Tibial nerve (tissue), 4 donors: Measurements from ENCODE around the gene NUDC. TPM values are rescaled to one million over a fixed set of nuclear protein-coding genes. Genes with fewer than 3 reads are reported as not detected.

Experiments used
- DNase-seq, 2 donors: peaks; one replicate each; pipeline ENCODE4 v3.0.0-alpha.2; 2019; ENCODE audit warnings: low spot score in 2 of 2
- H3K27ac ChIP-seq, 4 donors: fragments of 200-600 bp; sonication (generic) in 3 of 4; one replicate each; pipeline ENCODE4 v1.5.1; 2017 to 2019; ENCODE audit warnings: mild to moderate bottlenecking in 1 of 4
- H3K27me3 ChIP-seq, 2 donors: fragments of 200-600 bp; sonication (generic) in 1 of 2; one replicate each; pipeline versions ENCODE4 v1.5.1 to v1.6.0; 2017 to 2019
- H3K36me3 ChIP-seq, 3 donors: fragments of 200-600 bp; sonication (generic); one replicate each; pipeline ENCODE4 v1.5.1; 2018 to 2019
- H3K4me1 ChIP-seq, 4 donors: fragments of 200-600 bp; sonication (generic) in 3 of 4; one replicate each; pipeline ENCODE4 v1.5.1; 2017 to 2019
- H3K4me3 ChIP-seq, 4 donors: fragments of 200-600 bp; sonication (generic) in 3 of 4; one replicate each; pipeline ENCODE4 v1.5.1; 2017 to 2019; ENCODE audit warnings: mild to moderate bottlenecking in 1 of 4, moderate library complexity in 1 of 4
- H3K9me3 ChIP-seq, 4 donors: fragments of 200-600 bp; sonication (generic) in 3 of 4; one replicate each; pipeline ENCODE4 v1.5.1; 2017 to 2019
- EP300 ChIP-seq, 2 donors: sonication (generic); formaldehyde crosslinking; IDR thresholded peaks; one replicate each; pipeline ENCODE4 v1.6.1; 2017; ENCODE audit warnings: antibody characterized with exemption in 2 of 2, mild to moderate bottlenecking in 1 of 2
- POLR2A ChIP-seq, 2 donors: fragments of 450-650 bp; IDR thresholded peaks; one replicate each; pipeline ENCODE4 v1.6.1; 2017; ENCODE audit warnings: antibody characterized with exemption in 2 of 2, mild to moderate bottlenecking in 2 of 2, moderate library complexity in 2 of 2
- WGBS, 2 donors: methylation state at CpG; one replicate each; pipeline ENCODE4 v1.1.5; 2018; 5-methylcytosine and 5-hydroxymethylcytosine counted together
- total RNA-seq, 4 donors: library from RNA; depleted of rRNA; stranded (reverse); fragments of >200 nt; gene quantifications; one replicate each; pipeline ENCODE4 v1.1.0, GENCODE V29; 2016
- TF ChIP-seq, protein P1 (sequence below), 5 experiments: fragments of 200-600 bp in 3 of 5; fragments of 450-650 bp in 2 of 5; sonication (generic) in 3 of 5; IDR thresholded peaks; one replicate each; pipeline ENCODE4 v1.5.1; 2016 to 2019; ENCODE audit warnings: antibody characterized with exemption in 5 of 5, mild to moderate bottlenecking in 3 of 5, moderate library complexity in 2 of 5

NUDC gene
- total RNA-seq, 4 donors from 2014 or later = 47.9 to 60.9 (median 57.0) TPM

DNA sequence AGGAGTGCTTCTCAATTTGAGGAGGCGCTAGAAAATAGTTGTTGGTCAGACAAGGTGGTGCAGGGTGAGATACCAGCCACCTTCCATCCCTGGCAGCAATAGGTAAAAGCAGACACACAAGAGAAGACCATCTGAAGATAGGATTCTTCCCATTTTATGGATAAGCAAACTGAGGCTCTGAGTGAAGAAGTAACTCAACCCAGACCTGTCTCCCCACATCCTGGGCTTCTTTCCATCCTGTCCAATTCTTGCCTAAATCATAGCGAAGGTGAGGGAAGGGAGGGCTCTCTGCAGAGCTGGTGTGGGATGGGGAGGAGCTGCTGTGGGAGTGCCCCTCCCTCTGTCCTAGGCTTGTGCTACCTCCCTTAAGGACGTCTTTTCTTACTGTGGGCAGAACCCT lies 50.0 kb downstream of the NUDC start:
- no peak for DNase-seq
- H3K27me3 ChIP-seq = peaks cover 0 to 10% of the 10 kb centered on the region in 2 donors
- H3K27ac ChIP-seq = no peak overlapping the region
- 70 to 77% methylated on average over 3 of the region's 3 CpGs for WGBS, 2 donors
- no peaks in the 10 kb centered on the region for H3K9me3 ChIP-seq
- H3K36me3 ChIP-seq = no peaks in the 10 kb centered on the region
- no peak for TF ChIP-seq EP300 (IDR thresholded peaks at IDR 0.05)
- H3K4me3 ChIP-seq = no peak overlapping the region
- no peaks in the 10 kb centered on the region for H3K4me1 ChIP-seq

DNA sequence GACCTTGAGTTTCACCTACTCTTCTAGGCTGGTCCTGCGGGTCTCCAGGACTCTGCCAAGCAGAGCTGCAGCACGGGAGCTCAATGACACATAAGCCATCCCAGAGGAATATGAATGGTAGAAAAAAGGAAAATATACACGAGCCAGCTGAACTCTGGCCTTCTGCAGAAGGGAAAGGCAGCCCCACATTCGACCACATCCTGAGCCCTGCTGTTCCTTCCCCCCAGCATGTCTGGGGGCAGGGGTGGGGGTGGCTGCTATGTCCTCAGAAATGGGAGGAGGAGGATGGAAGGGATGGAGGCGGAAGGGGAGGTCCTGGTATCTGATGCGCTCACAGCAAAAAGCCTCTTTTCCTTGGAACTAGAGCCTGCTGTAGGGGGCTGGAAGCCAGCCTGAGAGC lies 50.8 kb downstream of the NUDC start:
- no peaks in the 10 kb centered on the region for H3K36me3 ChIP-seq
- no peak overlapping the region for H3K27ac ChIP-seq
- no peak overlapping the region for H3K4me3 ChIP-seq
- DNase-seq = no peak
- TF ChIP-seq, protein P1, sequence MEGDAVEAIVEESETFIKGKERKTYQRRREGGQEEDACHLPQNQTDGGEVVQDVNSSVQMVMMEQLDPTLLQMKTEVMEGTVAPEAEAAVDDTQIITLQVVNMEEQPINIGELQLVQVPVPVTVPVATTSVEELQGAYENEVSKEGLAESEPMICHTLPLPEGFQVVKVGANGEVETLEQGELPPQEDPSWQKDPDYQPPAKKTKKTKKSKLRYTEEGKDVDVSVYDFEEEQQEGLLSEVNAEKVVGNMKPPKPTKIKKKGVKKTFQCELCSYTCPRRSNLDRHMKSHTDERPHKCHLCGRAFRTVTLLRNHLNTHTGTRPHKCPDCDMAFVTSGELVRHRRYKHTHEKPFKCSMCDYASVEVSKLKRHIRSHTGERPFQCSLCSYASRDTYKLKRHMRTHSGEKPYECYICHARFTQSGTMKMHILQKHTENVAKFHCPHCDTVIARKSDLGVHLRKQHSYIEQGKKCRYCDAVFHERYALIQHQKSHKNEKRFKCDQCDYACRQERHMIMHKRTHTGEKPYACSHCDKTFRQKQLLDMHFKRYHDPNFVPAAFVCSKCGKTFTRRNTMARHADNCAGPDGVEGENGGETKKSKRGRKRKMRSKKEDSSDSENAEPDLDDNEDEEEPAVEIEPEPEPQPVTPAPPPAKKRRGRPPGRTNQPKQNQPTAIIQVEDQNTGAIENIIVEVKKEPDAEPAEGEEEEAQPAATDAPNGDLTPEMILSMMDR (IDR thresholded peaks at IDR 0.05) = no peak
- TF ChIP-seq POLR2A (IDR thresholded peaks at IDR 0.05) (no peak), EP300 (IDR thresholded peaks at IDR 0.05) (no peak)
- no peaks in the 10 kb centered on the region for H3K4me1 ChIP-seq
- H3K27me3 ChIP-seq = peaks cover 0 to 6% of the 10 kb centered on the region in 2 donors
- WGBS, 2 donors = 31 to 32% methylated on average over 6 of the region's 6 CpGs
- H3K9me3 ChIP-seq = no peaks in the 10 kb centered on the region

DNA sequence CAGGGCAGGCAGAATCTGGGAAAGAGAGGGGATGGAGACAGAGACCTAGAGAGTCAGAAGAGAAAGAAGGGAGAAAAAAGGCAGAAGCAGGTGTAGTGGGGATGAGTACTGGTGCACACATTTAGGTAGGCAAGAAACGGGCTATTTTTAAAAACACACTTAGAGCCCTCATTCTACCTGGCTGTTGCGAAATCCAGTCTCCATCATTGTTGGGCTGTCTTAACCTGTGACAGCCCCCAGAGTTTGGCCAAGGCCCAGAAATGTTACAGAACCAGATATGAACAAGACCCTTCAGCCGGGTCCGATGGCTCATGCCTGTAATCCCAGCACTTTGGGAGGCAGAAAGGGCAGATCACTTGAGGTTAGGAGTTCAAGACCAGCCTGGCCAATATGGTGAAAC lies 51.3 kb downstream of the NUDC start:
- no peak for TF ChIP-seq POLR2A (IDR thresholded peaks at IDR 0.05)
- TF ChIP-seq, protein P1 (IDR thresholded peaks at IDR 0.05) = no peak
- TF ChIP-seq EP300 (IDR thresholded peaks at IDR 0.05) = no peak
- no peak overlapping the region for H3K4me3 ChIP-seq
- 81 to 90% methylated on average over 4 of the region's 4 CpGs for WGBS, 2 donors
- H3K27ac ChIP-seq = no peak overlapping the region
- no peaks in the 10 kb centered on the region for H3K4me1 ChIP-seq
- no peaks in the 10 kb centered on the region for H3K9me3 ChIP-seq
- no peaks in the 10 kb centered on the region for H3K36me3 ChIP-seq
- H3K27me3 ChIP-seq = peaks cover 0 to 6% of the 10 kb centered on the region in 2 donors
- no peak for DNase-seq

DNA sequence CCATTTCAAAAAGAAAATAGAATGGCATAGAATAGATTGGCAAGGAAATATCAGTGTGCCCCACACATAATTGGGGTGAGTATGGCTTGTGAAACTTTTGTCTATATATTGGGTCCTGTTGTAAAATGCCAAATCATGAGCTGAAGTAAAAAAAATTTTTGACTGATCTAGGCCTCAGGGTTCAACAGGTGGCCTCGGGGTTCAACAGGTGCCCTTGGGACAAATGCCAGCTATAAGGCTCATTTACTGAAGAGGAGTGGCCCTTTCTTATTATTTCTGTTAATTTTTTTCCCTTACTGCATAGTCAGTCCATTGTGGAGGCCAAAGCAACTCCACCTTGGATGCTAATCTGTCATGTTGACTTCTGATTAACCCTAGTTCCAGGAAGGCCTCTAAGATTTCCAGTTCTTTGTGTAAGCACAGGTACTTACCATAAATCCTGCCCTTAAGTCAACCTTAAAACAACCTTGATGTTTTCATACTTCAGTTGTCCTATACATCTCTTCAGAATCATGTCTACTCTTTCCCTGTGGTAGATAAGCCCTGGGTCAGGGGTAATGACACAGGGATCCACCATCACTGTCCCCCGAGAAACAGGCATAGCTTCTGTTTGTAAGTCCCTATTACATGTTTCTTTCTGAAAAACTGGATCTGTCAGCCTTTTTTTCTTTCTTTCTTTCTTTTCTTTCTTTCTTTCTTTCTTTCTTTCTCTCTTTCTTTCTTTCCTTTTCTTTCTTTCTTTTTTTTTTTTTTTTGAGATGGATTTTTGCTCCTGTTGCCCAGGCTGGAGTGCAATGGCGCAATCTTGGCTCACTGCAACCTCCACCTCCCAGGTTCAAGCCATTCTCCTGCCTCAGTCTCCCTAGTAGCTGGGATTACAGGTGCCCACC lies 55.3 kb downstream of the NUDC start:
- H3K27me3 ChIP-seq = no peaks in the 10 kb centered on the region
- DNase-seq = no peak
- no peak overlapping the region for H3K27ac ChIP-seq
- no peaks in the 10 kb centered on the region for H3K36me3 ChIP-seq
- TF ChIP-seq, protein P1 (IDR thresholded peaks at IDR 0.05) = no peak
- no peak for TF ChIP-seq EP300 (IDR thresholded peaks at IDR 0.05)
- no peaks in the 10 kb centered on the region for H3K9me3 ChIP-seq
- H3K4me3 ChIP-seq = no peak overlapping the region
- WGBS, 2 donors = 85 to 90% methylated on average over 3 of the region's 3 CpGs
- no peaks in the 10 kb centered on the region for H3K4me1 ChIP-seq

DNA sequence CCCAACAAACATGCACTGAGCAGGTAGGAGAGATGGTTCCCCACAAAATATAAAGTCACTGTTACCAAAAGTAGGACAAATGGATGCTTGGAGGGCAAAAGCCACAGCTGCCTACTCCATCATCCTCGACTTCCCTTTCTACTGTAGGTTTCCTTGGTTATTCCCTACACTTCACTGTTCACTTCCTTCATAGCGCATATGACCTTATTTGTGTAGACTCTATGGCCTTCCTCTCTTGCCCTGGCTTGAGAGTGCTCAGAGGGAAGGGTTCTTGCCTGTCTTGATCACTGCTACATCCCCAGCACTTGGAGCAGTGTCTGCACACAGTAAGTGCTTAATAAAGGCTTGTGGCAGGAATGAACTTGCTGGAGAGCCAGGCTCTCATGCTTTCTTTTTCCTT lies 57.4 kb downstream of the NUDC start:
- peaks cover 0 to 13% of the 10 kb centered on the region in 2 donors for H3K27me3 ChIP-seq
- no peaks in the 10 kb centered on the region for H3K4me1 ChIP-seq
- DNase-seq = no peak
- TF ChIP-seq, protein P1 (IDR thresholded peaks at IDR 0.05) = no peak
- TF ChIP-seq EP300 (IDR thresholded peaks at IDR 0.05) = no peak
- TF ChIP-seq POLR2A (IDR thresholded peaks at IDR 0.05) = no peak
- no peak overlapping the region for H3K27ac ChIP-seq
- H3K36me3 ChIP-seq = no peaks in the 10 kb centered on the region
- 66 to 78% methylated on average over 2 of the region's 2 CpGs for WGBS, 2 donors
- no peak overlapping the region for H3K4me3 ChIP-seq
- no peaks in the 10 kb centered on the region for H3K9me3 ChIP-seq
